Spinal cord (tissue), 10 donors: Measurements from ENCODE around the gene E2F2. TPM values are rescaled to one million over a fixed set of nuclear protein-coding genes. Genes with fewer than 3 reads are reported as not detected.

Experiments
- DNase-seq, 6 donors: peaks; one replicate each; pipeline versions ENCODE4 v3.0.0 to v3.0.0-alpha.2; 2013 to 2015; ENCODE audit warnings: low spot score in 6 of 6, low read depth in 4 of 6
- H3K27ac ChIP-seq: one replicate; pipeline ENCODE4 v1.5.1; 2013; ENCODE audit warnings: low read depth, low read length, control low read depth
- H3K27me3 ChIP-seq: one replicate; pipeline ENCODE4 v1.6.1; 2013; ENCODE audit warnings: low read length; ENCODE audit not compliant: control insufficient read depth, insufficient read depth
- H3K36me3 ChIP-seq: one replicate; pipeline ENCODE4 v1.6.1; 2013; ENCODE audit warnings: low read length; ENCODE audit not compliant: control insufficient read depth, insufficient read depth
- H3K4me1 ChIP-seq: one replicate; pipeline ENCODE4 v1.6.1; 2013; ENCODE audit warnings: low read length; ENCODE audit not compliant: control insufficient read depth, insufficient read depth
- H3K4me3 ChIP-seq: one replicate; pipeline ENCODE4 v1.5.1; 2013; ENCODE audit warnings: low read depth, low read length, control low read depth
- H3K9me3 ChIP-seq: one replicate; pipeline ENCODE4 v1.6.1; 2013; ENCODE audit warnings: low read length; ENCODE audit not compliant: control insufficient read depth, insufficient read depth
- WGBS: methylation state at CpG from one replicate; pipeline ENCODE4 v1.1.5; 2013; ENCODE audit warnings: missing lambda C conversion rate; ENCODE audit not compliant: insufficient coverage; 5-methylcytosine and 5-hydroxymethylcytosine counted together
- long read RNA-seq, 4 donors: transcript quantifications; one replicate each; lab custom pipeline, GENCODE V29; 2026
- polyA plus RNA-seq, 2 donors: library from polyadenylated mRNA; unstranded; fragments of 120-200 nt; gene quantifications; one replicate each; pipeline ENCODE4 v1.2.1, GENCODE V29; 2013; ENCODE audit not compliant: insufficient read length in 2 of 2
- total RNA-seq, 2 donors: library from RNA; depleted of rRNA in 1 of 2; stranded (reverse); fragments of 120-200 nt in 1 of 2; fragments of >200 nt in 1 of 2; gene quantifications; one replicate each; pipeline versions ENCODE4 v1.2.3 to v1.2.4, GENCODE V29; 2013 to 2014
- donor health status: healthy.

The E2F2 gene
- 1 to 10 TPM; 3.7 to 5.8 TPM for total RNA-seq
- 1 to 10 TPM; 3.1 to 3.5 TPM for polyA plus RNA-seq
- long read RNA-seq, donor 1, full-length matches to known transcripts, result 1 of 1 reads
- long read RNA-seq, donor 1, partial matches to known transcripts, result 0 of 1 reads
- long read RNA-seq, donor 1, other reads (novel, unspliced or antisense), result 0 of 1 reads
- long read RNA-seq, donor 2, result 0 reads
- long read RNA-seq, donor 3, result 0 reads
- long read RNA-seq, donor 4, result 0 reads

GRCh38 chr1:23530747-23531561 lies at the start of gene E2F2:
E2F2 (minus strand) TSS chr1:23531233; CDS start chr1:23530793, 440 bp downstream.
- Histone ChIP-seq H3K4me1 (peaks cover 34% of the 10 kb centered on the region), H3K9me3 (no peaks in the 10 kb centered on the region), H3K4me3 (peak within 1 kb of the TSS; percentile 53), H3K27me3 (no peaks in the 10 kb centered on the region), H3K36me3 (peaks cover 3% of the 10 kb centered on the region), H3K27ac (peak within 1 kb of the TSS; percentile 37)
- under 1% methylated on average over 72 of the region's 85 CpGs for WGBS
- peak in 5 of 6 donors; percentile 36 to 96 (median 87) for DNase-seq

GRCh38 chr1:23578997-23579363 lies 47.9 kb upstream of the E2F2 start:
- no peak overlapping the region for H3K4me3 ChIP-seq
- WGBS, result no CpG with 5 or more reads among the region's 6 CpGs
- no peak for DNase-seq
- no peaks in the 10 kb centered on the region for H3K9me3 ChIP-seq
- H3K27ac ChIP-seq, result no peak overlapping the region
- no peaks in the 10 kb centered on the region for H3K36me3 ChIP-seq
- H3K27me3 ChIP-seq, result no peaks in the 10 kb centered on the region
- peaks cover 7% of the 10 kb centered on the region for H3K4me1 ChIP-seq

GRCh38 chr1:23578311-23578996 lies 47.4 kb upstream of the E2F2 start:
- Histone ChIP-seq H3K4me3 (no peak overlapping the region), H3K27me3 (no peaks in the 10 kb centered on the region), H3K4me1 (peaks cover 7% of the 10 kb centered on the region), H3K27ac (no peak overlapping the region), H3K9me3 (no peaks in the 10 kb centered on the region), H3K36me3 (no peaks in the 10 kb centered on the region)
- WGBS, result 100% methylated on average over 1 of the region's 4 CpGs
- DNase-seq, result no peak

GRCh38 chr1:23577056-23578004 lies 46.3 kb upstream of the E2F2 start:
- no peaks in the 10 kb centered on the region for H3K36me3 ChIP-seq
- no peak for DNase-seq
- H3K27me3 ChIP-seq, result no peaks in the 10 kb centered on the region
- no peaks in the 10 kb centered on the region for H3K9me3 ChIP-seq
- 66% methylated on average over 8 of the region's 11 CpGs for WGBS
- H3K27ac ChIP-seq, result peak overlapping the region; percentile 90
- peaks cover 12% of the 10 kb centered on the region for H3K4me1 ChIP-seq
- H3K4me3 ChIP-seq, result no peak overlapping the region

- H3K36me3 ChIP-seq, result no peaks in the 10 kb centered on the region
- peak overlapping the region; percentile 90 for H3K27ac ChIP-seq
- H3K4me3 ChIP-seq, result no peak overlapping the region
- DNase-seq, result no peak
- no peaks in the 10 kb centered on the region for H3K27me3 ChIP-seq
- peaks cover 11% of the 10 kb centered on the region for H3K4me1 ChIP-seq
- WGBS, result 84% methylated on average over 3 of the region's 7 CpGs
- no peaks in the 10 kb centered on the region for H3K9me3 ChIP-seq
Measured at GRCh38 chr1:23576338-23577055, 45.5 kb upstream of the E2F2 start.

- DNase-seq, result no peak
- 47% methylated on average over 3 of the region's 5 CpGs for WGBS
- peaks cover 7% of the 10 kb centered on the region for H3K4me1 ChIP-seq
- no peaks in the 10 kb centered on the region for H3K27me3 ChIP-seq
- H3K27ac ChIP-seq, result no peak overlapping the region
- no peak overlapping the region for H3K4me3 ChIP-seq
- no peaks in the 10 kb centered on the region for H3K36me3 ChIP-seq
- H3K9me3 ChIP-seq, result no peaks in the 10 kb centered on the region
Measured at GRCh38 chr1:23575226-23575810, 44.3 kb upstream of the E2F2 start.

GRCh38 chr1:23574265-23574754 lies 43.3 kb upstream of the E2F2 start:
- no CpG with 5 or more reads among the region's 2 CpGs for WGBS
- no peaks in the 10 kb centered on the region for H3K9me3 ChIP-seq
- H3K36me3 ChIP-seq, result no peaks in the 10 kb centered on the region

GRCh38 chr1:23573574-23574182 lies 42.6 kb upstream of the E2F2 start:
- Histone ChIP-seq H3K27ac (no peak overlapping the region), H3K36me3 (no peaks in the 10 kb centered on the region), H3K4me1 (peaks cover 14% of the 10 kb centered on the region), H3K9me3 (no peaks in the 10 kb centered on the region), H3K27me3 (no peaks in the 10 kb centered on the region), H3K4me3 (no peak overlapping the region)
- no peak for DNase-seq
- no CpG with 5 or more reads among the region's 4 CpGs for WGBS

More at GRCh38 chr1:23574265-23574754, 43.3 kb upstream of the E2F2 start:
- H3K27ac ChIP-seq, result no peak overlapping the region
- DNase-seq, result no peak
- H3K27me3 ChIP-seq, result no peaks in the 10 kb centered on the region
- peaks cover 8% of the 10 kb centered on the region for H3K4me1 ChIP-seq
- H3K4me3 ChIP-seq, result no peak overlapping the region
